ENCODE data around the gene UBTF. TPM values are rescaled to one million over a fixed set of nuclear protein-coding genes. Genes with fewer than 3 reads are reported as not detected.
A peak's percentile ranks its signal among the peaks of the same experiment; 100 is the strongest.

UBTF gene
- total and polyA plus RNA-seq, 2 of the 8 experiments (the other 6 are each of a cell fraction or from before 2014, with no cell fraction given) = 14.7 to 106 TPM

GRCh38 chr17:44221084-44221861 is 1.8 kb upstream of the UBTF start (continued):
- TF ChIP-seq SAP30 (IDR thresholded peaks at IDR 0.05; ENCODE audit: insufficient read depth, insufficient replicate concordance, low read length) (peak; percentile 65), YY1 (IDR thresholded peaks at IDR 0.05; ENCODE audit: low read depth, low read length) (peak; percentile 50; the same call in 1 of the 2 replicates), SIN3A (conservative IDR thresholded peaks at IDR 0.05 in 1 of 2, IDR thresholded peaks at IDR 0.05 in 1 of 2; ENCODE audit: low read depth in 1 of 2, low read length in 2 of 2) (peak in 1 of 2 experiments; percentile 51; a peak in 1 of 4 replicates), NANOG (IDR thresholded peaks at IDR 0.05; ENCODE audit: insufficient read depth, low read depth, low read length, poor library complexity, severe bottlenecking) (no peak), JUN (IDR thresholded peaks at IDR 0.05; ENCODE audit: low read depth, low read length) (no peak)
